Breast epithelium (tissue), 4 donors: ENCODE measurements around the gene NNMT. TPM values are rescaled to one million over a fixed set of nuclear protein-coding genes. Genes with fewer than 3 reads are reported as not detected.
A peak's percentile ranks its signal among the peaks of the same experiment; 100 is the strongest.

Experiments
- DNase-seq, 2 donors: peaks; one replicate each; pipeline ENCODE4 v3.0.0-alpha.2; 2019; ENCODE audit warnings: low spot score in 2 of 2
- H3K27ac ChIP-seq, 2 donors: fragments of 200-600 bp; sonication (generic) in 1 of 2; one replicate each; pipeline ENCODE4 v1.5.1; 2016 to 2019; ENCODE audit warnings: mild to moderate bottlenecking in 1 of 2
- H3K27me3 ChIP-seq, 2 donors: fragments of 200-600 bp; sonication (generic) in 1 of 2; one replicate each; pipeline versions ENCODE4 v1.5.1 to v1.6.0; 2017 to 2019; ENCODE audit warnings: control low read depth in 1 of 2, mild to moderate bottlenecking in 1 of 2
- H3K36me3 ChIP-seq: fragments of 200-600 bp; one replicate; pipeline ENCODE4 v1.5.1; 2019
- H3K4me1 ChIP-seq, 2 donors: fragments of 200-600 bp; sonication (generic); one replicate each; pipeline ENCODE4 v1.5.1; 2016 to 2019; ENCODE audit warnings: control low read depth in 1 of 2
- H3K4me3 ChIP-seq, 3 donors: fragments of 200-600 bp; sonication (generic); 1 replicate in 2 of 3; 2 replicates in 1 of 3; pipeline ENCODE4 v1.5.1; 2016 to 2019; ENCODE audit warnings: mild to moderate bottlenecking in 3 of 3, moderate library complexity in 2 of 3
- H3K9me3 ChIP-seq, 2 donors: fragments of 200-600 bp; sonication (generic) in 1 of 2; one replicate each; pipeline ENCODE4 v1.5.1; 2016 to 2019; ENCODE audit warnings: control low read depth in 1 of 2
- POLR2A ChIP-seq: fragments of 450-650 bp; IDR thresholded peaks from one replicate; pipeline ENCODE4 v1.6.1; 2016; ENCODE audit warnings: antibody characterized with exemption, mild to moderate bottlenecking, moderate library complexity
- POLR2AphosphoS5 ChIP-seq, 3 donors: sonication (generic); formaldehyde crosslinking; IDR thresholded peaks; one replicate each; pipeline ENCODE4 v1.6.1; 2017; ENCODE audit warnings: antibody characterized with exemption in 3 of 3
- intact Hi-C: fragments of 100-400 bp; cut with DNase I; formaldehyde crosslinking; loops from one replicate; pipeline ENCODE4 v1.15.1; 2023; ENCODE audit warnings: low total_unique reads
- total RNA-seq, 3 donors: library from RNA; depleted of rRNA; stranded (reverse); fragments of >200 nt; gene quantifications; one replicate each; pipeline ENCODE4 v1.1.0, GENCODE V29; 2016
- TF ChIP-seq, protein P1 (sequence below), 3 donors: fragments of 450-650 bp; IDR thresholded peaks; one replicate each; pipeline ENCODE4 v1.5.1; 2016 to 2017; ENCODE audit warnings: antibody characterized with exemption in 3 of 3, mild to moderate bottlenecking in 3 of 3, moderate library complexity in 3 of 3

NNMT gene
- total RNA-seq, 3 donors from 2014 or later, result 987 to 2,750 (median 1,078) TPM

DNA sequence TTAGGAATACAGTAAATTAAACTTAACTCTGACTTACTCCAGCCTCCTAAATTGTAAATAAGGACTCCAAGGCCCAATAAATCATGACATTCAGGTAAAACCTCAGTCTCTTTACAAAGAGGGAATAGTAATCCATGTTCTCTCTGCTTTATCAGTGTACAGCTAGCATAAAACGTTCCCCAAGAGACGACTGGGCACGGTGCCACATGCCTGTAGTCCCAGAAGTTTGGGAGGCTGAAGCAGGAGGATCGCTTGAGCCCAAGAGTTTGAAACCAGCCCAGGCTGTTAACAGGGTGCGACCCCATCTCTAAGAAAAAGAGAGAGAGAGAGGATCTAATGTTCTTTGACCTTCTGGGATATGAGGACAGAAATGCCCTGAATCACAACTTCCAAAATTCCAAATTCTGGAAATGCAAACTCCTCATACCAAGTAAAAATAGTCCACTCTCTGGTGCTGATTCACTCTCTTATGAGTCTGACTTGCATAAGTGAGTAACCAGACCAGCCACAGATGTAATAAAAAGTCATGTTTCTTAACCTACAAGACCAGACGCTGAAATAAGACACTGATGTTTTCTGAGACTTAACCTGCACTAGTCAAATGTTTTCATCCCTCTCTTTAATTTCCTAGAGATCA is 25.5 kb downstream of the NNMT start:
- intact Hi-C loops, result no loop called here
- Histone ChIP-seq H3K4me1 (peaks cover 0 to 3% of the 10 kb centered on the region in 2 donors), H3K27me3 (no peaks in the 10 kb centered on the region), H3K36me3 (no peaks in the 10 kb centered on the region), H3K9me3 (no peaks in the 10 kb centered on the region), H3K4me3 (no peak overlapping the region), H3K27ac (peak overlapping the region in 1 of 2 donors; percentile 54)
- DNase-seq, result no peak
- no peak for TF ChIP-seq POLR2A
- TF ChIP-seq POLR2AphosphoS5 (IDR thresholded peaks at IDR 0.05), result no peak
- TF ChIP-seq, protein P1, sequence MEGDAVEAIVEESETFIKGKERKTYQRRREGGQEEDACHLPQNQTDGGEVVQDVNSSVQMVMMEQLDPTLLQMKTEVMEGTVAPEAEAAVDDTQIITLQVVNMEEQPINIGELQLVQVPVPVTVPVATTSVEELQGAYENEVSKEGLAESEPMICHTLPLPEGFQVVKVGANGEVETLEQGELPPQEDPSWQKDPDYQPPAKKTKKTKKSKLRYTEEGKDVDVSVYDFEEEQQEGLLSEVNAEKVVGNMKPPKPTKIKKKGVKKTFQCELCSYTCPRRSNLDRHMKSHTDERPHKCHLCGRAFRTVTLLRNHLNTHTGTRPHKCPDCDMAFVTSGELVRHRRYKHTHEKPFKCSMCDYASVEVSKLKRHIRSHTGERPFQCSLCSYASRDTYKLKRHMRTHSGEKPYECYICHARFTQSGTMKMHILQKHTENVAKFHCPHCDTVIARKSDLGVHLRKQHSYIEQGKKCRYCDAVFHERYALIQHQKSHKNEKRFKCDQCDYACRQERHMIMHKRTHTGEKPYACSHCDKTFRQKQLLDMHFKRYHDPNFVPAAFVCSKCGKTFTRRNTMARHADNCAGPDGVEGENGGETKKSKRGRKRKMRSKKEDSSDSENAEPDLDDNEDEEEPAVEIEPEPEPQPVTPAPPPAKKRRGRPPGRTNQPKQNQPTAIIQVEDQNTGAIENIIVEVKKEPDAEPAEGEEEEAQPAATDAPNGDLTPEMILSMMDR (IDR thresholded peaks at IDR 0.05), result no peak

DNA sequence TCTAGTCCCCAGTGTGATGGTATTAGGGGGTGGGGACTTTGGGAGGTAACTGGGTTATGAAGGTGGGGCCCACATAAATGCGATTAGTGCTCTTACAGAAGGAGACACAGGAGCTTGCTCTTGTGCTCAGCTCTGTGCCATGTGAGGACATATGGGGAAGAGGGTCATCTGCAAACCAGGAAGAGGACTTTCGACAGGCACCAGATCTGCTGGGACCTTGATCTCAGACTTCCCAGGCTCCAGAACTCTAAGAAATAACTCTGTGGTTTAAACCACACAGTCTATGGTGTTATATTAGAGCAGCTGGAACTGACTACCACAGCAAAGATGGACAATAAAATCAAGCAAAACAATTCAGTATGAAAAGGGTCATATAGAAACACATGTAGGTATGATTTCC is 26.7 kb downstream of the NNMT start:
- no peak for TF ChIP-seq POLR2A
- TF ChIP-seq POLR2AphosphoS5 (IDR thresholded peaks at IDR 0.05), result no peak
- TF ChIP-seq, protein P1 (IDR thresholded peaks at IDR 0.05), result no peak

DNA sequence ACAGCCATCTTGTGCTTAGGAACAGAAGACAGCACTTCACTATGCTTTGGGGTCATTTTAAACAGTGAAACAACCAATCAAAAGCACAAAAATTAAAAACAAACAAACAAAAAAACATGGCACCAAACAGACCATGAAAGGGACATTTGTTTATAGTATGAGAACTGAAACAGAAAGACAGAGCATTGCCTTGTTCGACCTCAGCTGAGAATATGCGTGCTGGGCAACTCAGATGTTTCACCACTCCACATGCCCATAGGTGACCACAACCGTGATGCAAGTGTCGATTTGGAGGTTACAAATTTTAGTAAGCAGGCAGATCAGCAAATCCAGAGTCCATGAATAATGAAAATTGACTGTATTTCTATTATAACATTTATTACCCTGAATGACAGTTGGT is 30.0 kb downstream of the NNMT start:
- Histone ChIP-seq H3K36me3 (no peaks in the 10 kb centered on the region), H3K9me3 (peaks cover 0 to 7% of the 10 kb centered on the region in 2 donors), H3K27ac (no peak overlapping the region), H3K4me1 (no peaks in the 10 kb centered on the region), H3K4me3 (no peak overlapping the region), H3K27me3 (no peaks in the 10 kb centered on the region)
- TF ChIP-seq, protein P1 (IDR thresholded peaks at IDR 0.05), result no peak
- TF ChIP-seq POLR2AphosphoS5 (IDR thresholded peaks at IDR 0.05), result no peak
- TF ChIP-seq POLR2A, result no peak
- no peak for DNase-seq
- intact Hi-C loops, result no loop called here

More for the DNA sequence above, 26.7 kb downstream of the NNMT start:
- H3K36me3 ChIP-seq, result no peaks in the 10 kb centered on the region
- intact Hi-C loops, result no loop called here
- H3K27ac ChIP-seq, result no peak overlapping the region
- H3K4me3 ChIP-seq, result no peak overlapping the region
- H3K27me3 ChIP-seq, result no peaks in the 10 kb centered on the region
- no peak for DNase-seq
- H3K9me3 ChIP-seq, result no peaks in the 10 kb centered on the region
- peaks cover 0 to 3% of the 10 kb centered on the region in 2 donors for H3K4me1 ChIP-seq

DNA sequence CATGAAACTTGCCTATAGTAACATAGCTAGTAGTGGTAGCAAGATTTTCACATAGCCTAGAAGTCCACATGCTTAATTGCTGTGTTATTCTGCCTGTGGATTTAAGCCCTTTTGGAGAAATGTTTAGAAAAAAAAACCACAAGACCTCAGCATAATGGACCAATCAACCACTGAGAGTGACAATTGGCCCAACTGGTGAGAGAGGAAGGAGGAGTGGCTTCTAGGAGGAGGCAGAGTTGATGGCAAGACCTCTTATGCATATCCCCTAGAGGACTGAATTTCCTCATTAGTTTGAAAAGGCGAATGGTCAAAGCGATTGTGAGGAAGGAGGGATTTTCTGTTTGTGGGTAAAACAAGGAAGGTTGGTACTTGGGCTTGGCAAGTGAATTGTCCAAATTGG is 30.6 kb downstream of the NNMT start:
- intact Hi-C loops, result no loop called here
- DNase-seq, result no peak
- Histone ChIP-seq H3K36me3 (no peaks in the 10 kb centered on the region), H3K4me3 (no peak overlapping the region), H3K4me1 (no peaks in the 10 kb centered on the region), H3K27ac (no peak overlapping the region), H3K27me3 (no peaks in the 10 kb centered on the region), H3K9me3 (peaks cover 0 to 7% of the 10 kb centered on the region in 2 donors)
- TF ChIP-seq, protein P1 (IDR thresholded peaks at IDR 0.05), result no peak
- TF ChIP-seq POLR2AphosphoS5 (IDR thresholded peaks at IDR 0.05) (no peak), POLR2A (no peak)

DNA sequence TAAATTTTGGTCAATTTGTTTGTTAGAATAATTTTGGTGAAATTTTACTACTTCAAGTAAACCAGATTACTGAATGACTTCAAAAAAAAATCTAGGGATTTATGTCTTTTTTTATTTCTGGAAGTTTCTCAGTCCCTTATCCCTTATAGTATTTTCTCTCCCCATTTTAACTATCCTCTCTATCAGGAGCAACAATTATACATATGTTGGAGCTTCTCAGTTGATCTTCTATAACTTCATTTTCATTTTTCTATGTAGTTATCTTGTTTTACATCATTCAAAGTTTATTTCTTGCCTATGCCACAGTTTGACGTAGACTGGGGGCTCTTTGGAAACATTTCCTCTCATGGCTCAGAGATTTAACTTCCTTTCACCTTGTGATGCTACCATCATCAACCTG is 34.2 kb downstream of the NNMT start:
- no peaks in the 10 kb centered on the region for H3K4me1 ChIP-seq
- no peaks in the 10 kb centered on the region for H3K27me3 ChIP-seq
- peaks cover 0 to 7% of the 10 kb centered on the region in 2 donors for H3K9me3 ChIP-seq
- H3K36me3 ChIP-seq, result no peaks in the 10 kb centered on the region
- intact Hi-C loops, result no loop called here
- no peak overlapping the region for H3K4me3 ChIP-seq
- TF ChIP-seq POLR2A (no peak), POLR2AphosphoS5 (IDR thresholded peaks at IDR 0.05) (no peak)
- TF ChIP-seq, protein P1 (IDR thresholded peaks at IDR 0.05), result no peak
- no peak overlapping the region for H3K27ac ChIP-seq
- no peak for DNase-seq
